CD4-positive, alpha-beta T cell treated with Interferon alpha-2 for 1 hour (primary cell): Measurements from ENCODE around the gene PRR15L.
"Not testable (repeated sequence)": the region's sequence is repeated elsewhere in the genome, so short reads cannot be mapped to it uniquely, and the experiment has no call there.

Source experiments
- DNase-seq, 2 donors: peaks; one replicate each; pipeline ENCODE4 v3.0.0-alpha.2; 2020 to 2022

PRR15L gene

GRCh38 chr17:47956791-47957590, 692 bp downstream of the PRR15L start:
- no peak for DNase-seq

- no peak for DNase-seq
Observed at GRCh38 chr17:47955497-47956461, 1.9 kb downstream of the PRR15L start.

- DNase-seq: no peak
Observed at GRCh38 chr17:47953909-47954308, 3.8 kb downstream of the PRR15L start.

GRCh38 chr17:47952171-47953021, 5.3 kb downstream of the PRR15L start:
- DNase-seq: no peak

GRCh38 chr17:47950448-47950847, 7.2 kb downstream of the PRR15L start:
- DNase-seq: no peak

GRCh38 chr17:47949946-47950345, 7.7 kb downstream of the PRR15L start:
- peak in 1 of 2 donors; percentile 21 for DNase-seq

GRCh38 chr17:47949197-47949759, 8.4 kb downstream of the PRR15L start:
- DNase-seq: peak; percentile 74 to 82

- no peak for DNase-seq
Observed at GRCh38 chr17:47948706-47949196, 8.9 kb downstream of the PRR15L start.

- DNase-seq: peak; percentile 68 to 81
Observed at GRCh38 chr17:47946929-47947397, 10.7 kb downstream of the PRR15L start.

GRCh38 chr17:47946516-47946915, 11.2 kb downstream of the PRR15L start:
- DNase-seq: no peak

GRCh38 chr17:47945529-47946508, 11.9 kb downstream of the PRR15L start:
- DNase-seq: no peak

- peak in 1 of 2 donors; percentile 31 for DNase-seq
Observed at GRCh38 chr17:47945080-47945479, 12.6 kb downstream of the PRR15L start.

GRCh38 chr17:47942568-47942967, 15.1 kb downstream of the PRR15L start:
- DNase-seq: no peak

GRCh38 chr17:47942096-47942510, 15.6 kb downstream of the PRR15L start:
- no peak for DNase-seq

GRCh38 chr17:47941246-47942095, 16.2 kb downstream of the PRR15L start, which contains the start of gene PNPO:
Gene PNPO (plus strand): TSS chr17:47941571. CDS start chr17:47941676, 105 bp downstream.
- DNase-seq: peak; percentile 93 to 96

- DNase-seq: no peak
Observed at GRCh38 chr17:47937941-47938340, 19.7 kb downstream of the PRR15L start.

GRCh38 chr17:47935961-47936360, 21.7 kb downstream of the PRR15L start:
- DNase-seq: no peak

- not testable (repeated sequence) for DNase-seq
Observed at GRCh38 chr17:47935468-47935867, 22.2 kb downstream of the PRR15L start.

- no peak for DNase-seq
Observed at GRCh38 chr17:47934856-47935255, 22.8 kb downstream of the PRR15L start.

GRCh38 chr17:47931848-47932247, 25.8 kb downstream of the PRR15L start:
- DNase-seq: no peak
